ENCODE results near the gene CRMP1. TPM values are rescaled to one million over a fixed set of nuclear protein-coding genes. Genes with fewer than 3 reads are reported as not detected.

CRMP1 gene
- total RNA-seq, 4 donors from 2014 or later = 0.64 to 0.76 TPM; not detected in 2

- Histone ChIP-seq H3K4me3 (no peak overlapping the region), H3K4me1 (no peaks in the 10 kb centered on the region), H3K27ac (no peak overlapping the region), H3K36me3 (no peaks in the 10 kb centered on the region), H3K9me3 (no peaks in the 10 kb centered on the region), H3K27me3 (peaks cover 12% of the 10 kb centered on the region)
- DNase-seq (ENCODE audit: low spot score in 2 of 2) = no peak
- TF ChIP-seq CTCF (IDR thresholded peaks at IDR 0.05) = no peak
- TF ChIP-seq POLR2A (IDR thresholded peaks at IDR 0.05) = no peak
- WGBS = 91% methylated on average over 3 of the region's 3 CpGs
These were observed 38.0 kb downstream of the CRMP1 start for GRCh38 chr4:5854929-5855328.

GRCh38 chr4:5852523-5853202 lies 40.2 kb downstream of the CRMP1 start:
- TF ChIP-seq POLR2A (IDR thresholded peaks at IDR 0.05) = no peak
- no peak for TF ChIP-seq EP300 (IDR thresholded peaks at IDR 0.05)
- TF ChIP-seq POLR2AphosphoS5 (IDR thresholded peaks at IDR 0.05) = no peak
- no peak for TF ChIP-seq CTCF (IDR thresholded peaks at IDR 0.05)
- Histone ChIP-seq H3K9me3 (no peaks in the 10 kb centered on the region), H3K36me3 (peaks cover 3% of the 10 kb centered on the region), H3K27ac (no peak overlapping the region), H3K27me3 (peaks cover 15% of the 10 kb centered on the region), H3K4me3 (no peak overlapping the region), H3K4me1 (no peaks in the 10 kb centered on the region)
- DNase-seq (ENCODE audit: low spot score in 2 of 2) = no peak
- WGBS = 47% methylated on average over 8 of the region's 9 CpGs

- Histone ChIP-seq H3K27me3 (peaks cover 15% of the 10 kb centered on the region), H3K27ac (no peak overlapping the region), H3K4me3 (no peak overlapping the region), H3K9me3 (no peaks in the 10 kb centered on the region), H3K4me1 (no peaks in the 10 kb centered on the region), H3K36me3 (peaks cover 3% of the 10 kb centered on the region)
- TF ChIP-seq POLR2AphosphoS5 (IDR thresholded peaks at IDR 0.05) (no peak), POLR2A (IDR thresholded peaks at IDR 0.05) (no peak)
- 67% methylated on average over 4 of the region's 4 CpGs for WGBS
- DNase-seq (ENCODE audit: low spot score in 2 of 2) = no peak
These were observed 41.1 kb downstream of the CRMP1 start for GRCh38 chr4:5851637-5852301.

- Histone ChIP-seq H3K36me3 (peaks cover 3% of the 10 kb centered on the region), H3K27ac (no peak overlapping the region), H3K27me3 (peaks cover 6% of the 10 kb centered on the region), H3K4me1 (peaks cover 3% of the 10 kb centered on the region), H3K4me3 (no peak overlapping the region), H3K9me3 (no peaks in the 10 kb centered on the region)
- DNase-seq (ENCODE audit: low spot score in 2 of 2) = no peak
- 64% methylated on average over 11 of the region's 13 CpGs for WGBS
- TF ChIP-seq EP300 (IDR thresholded peaks at IDR 0.05) (no peak), CTCF (IDR thresholded peaks at IDR 0.05) (no peak), POLR2A (IDR thresholded peaks at IDR 0.05) (no peak), POLR2AphosphoS5 (IDR thresholded peaks at IDR 0.05) (no peak)
These were observed 47.6 kb downstream of the CRMP1 start for GRCh38 chr4:5845035-5845905.

- Histone ChIP-seq H3K4me3 (no peak overlapping the region), H3K27ac (no peak overlapping the region), H3K4me1 (peaks cover 10% of the 10 kb centered on the region), H3K27me3 (peaks cover 3% of the 10 kb centered on the region), H3K9me3 (no peaks in the 10 kb centered on the region), H3K36me3 (peaks cover 3% of the 10 kb centered on the region)
- no peak for DNase-seq (ENCODE audit: low spot score in 2 of 2)
- 74% methylated on average over 18 of the region's 18 CpGs for WGBS
- TF ChIP-seq POLR2A (IDR thresholded peaks at IDR 0.05) = no peak
- TF ChIP-seq POLR2AphosphoS5 (IDR thresholded peaks at IDR 0.05) = no peak
- TF ChIP-seq CTCF (IDR thresholded peaks at IDR 0.05) = no peak
- no peak for TF ChIP-seq EP300 (IDR thresholded peaks at IDR 0.05)
These were observed 49.0 kb downstream of the CRMP1 start for GRCh38 chr4:5843573-5844530.
